Adipocyte (in vitro differentiated cells): ENCODE measurements around the gene KCTD1.

Experiments
- DNase-seq: peaks from one replicate; pipeline ENCODE4 v3.0.0-alpha.2; 2015; ENCODE audit warnings: low read depth
- H3K27me3 ChIP-seq: replicated peaks from 2 replicates; pipeline ENCODE4 v1.7.0; 2013; ENCODE audit warnings: mild to moderate bottlenecking, low read length, moderate library complexity; ENCODE audit not compliant: control insufficient read depth, insufficient read depth
- H3K36me3 ChIP-seq: 2 replicates; pipeline ENCODE4 v1.7.0; 2013; ENCODE audit warnings: low read length, mild to moderate bottlenecking, moderate library complexity; ENCODE audit not compliant: control insufficient read depth, insufficient read depth, severe bottlenecking
- H3K4me1 ChIP-seq: 2 replicates; pipeline ENCODE4 v1.7.0; 2013; ENCODE audit warnings: mild to moderate bottlenecking, low read length, moderate library complexity; ENCODE audit not compliant: control insufficient read depth, insufficient read depth
- H3K4me3 ChIP-seq: 2 replicates; pipeline ENCODE4 v1.7.0; 2013; ENCODE audit warnings: mild to moderate bottlenecking, low read length, moderate library complexity
- H3K9ac ChIP-seq: 2 replicates; pipeline ENCODE4 v1.7.0; 2013; ENCODE audit warnings: mild to moderate bottlenecking, low read length, moderate library complexity
- H3K9me3 ChIP-seq: 2 replicates; pipeline ENCODE4 v1.7.0; 2013; ENCODE audit warnings: mild to moderate bottlenecking, low read length, moderate library complexity; ENCODE audit not compliant: control insufficient read depth

The KCTD1 gene

DNA sequence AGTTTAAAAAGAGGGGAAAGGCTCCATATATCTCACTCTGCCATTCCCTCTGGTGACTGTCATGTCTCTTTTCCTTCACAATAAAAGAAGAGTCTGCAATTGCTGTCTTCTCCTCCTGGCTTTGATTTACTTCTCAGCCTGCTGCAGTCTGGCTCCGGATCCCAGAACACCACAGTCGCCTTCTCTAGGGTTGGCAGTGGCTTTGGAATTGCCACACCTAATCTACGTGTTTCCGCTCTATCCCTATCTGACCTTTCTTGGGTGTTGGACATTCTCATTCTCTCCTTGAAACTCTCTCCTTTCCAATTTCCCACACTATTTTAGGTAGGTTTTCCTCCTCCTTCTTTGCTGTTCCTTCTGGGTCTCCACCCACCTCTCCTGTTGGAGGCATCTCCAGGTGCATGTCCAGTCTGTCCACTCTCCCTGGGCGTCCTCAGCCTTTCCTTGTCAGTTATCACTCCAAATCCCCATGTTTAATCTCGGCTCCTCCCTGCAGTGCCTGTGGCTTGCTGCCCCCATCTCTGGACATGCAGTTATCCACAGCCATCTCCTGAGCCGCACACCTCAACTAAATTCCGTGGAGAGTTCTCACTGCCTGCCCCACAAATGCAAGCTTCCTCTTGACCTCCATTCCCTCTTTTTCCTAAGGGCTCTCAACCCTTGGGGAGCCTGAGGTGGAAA, 112.8 kb downstream of the KCTD1 start:
- Histone ChIP-seq H3K4me1 (peaks cover 17% of the 10 kb centered on the region), H3K27me3 (no peaks in the 10 kb centered on the region), H3K4me3 (peak overlapping the region; percentile 47), H3K9ac (no peak overlapping the region), H3K9me3 (no peaks in the 10 kb centered on the region), H3K36me3 (no peaks in the 10 kb centered on the region)
- DNase-seq, result no peak

DNA sequence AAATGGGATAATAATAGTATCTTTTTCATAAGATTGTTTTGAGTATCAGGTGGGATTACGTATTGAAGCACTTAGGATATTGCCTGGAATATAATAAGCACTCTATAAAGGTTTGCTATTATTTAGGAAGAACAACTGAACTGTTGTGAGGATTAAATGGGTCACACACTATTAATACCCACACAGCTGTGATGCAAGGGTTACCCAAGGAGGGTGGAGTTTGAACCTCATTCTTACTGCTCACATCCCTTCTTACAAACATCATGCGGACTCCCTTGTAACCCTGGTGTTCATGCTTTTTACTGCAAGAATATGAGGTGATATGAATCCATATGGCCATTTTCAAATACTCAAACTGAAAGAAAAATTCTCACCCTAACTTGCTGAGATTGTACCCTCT, 113.5 kb downstream of the KCTD1 start:
- Histone ChIP-seq H3K27me3 (no peaks in the 10 kb centered on the region), H3K36me3 (no peaks in the 10 kb centered on the region), H3K9me3 (no peaks in the 10 kb centered on the region), H3K9ac (no peak overlapping the region), H3K4me3 (no peak overlapping the region), H3K4me1 (peaks cover 18% of the 10 kb centered on the region)
- no peak for DNase-seq

DNA sequence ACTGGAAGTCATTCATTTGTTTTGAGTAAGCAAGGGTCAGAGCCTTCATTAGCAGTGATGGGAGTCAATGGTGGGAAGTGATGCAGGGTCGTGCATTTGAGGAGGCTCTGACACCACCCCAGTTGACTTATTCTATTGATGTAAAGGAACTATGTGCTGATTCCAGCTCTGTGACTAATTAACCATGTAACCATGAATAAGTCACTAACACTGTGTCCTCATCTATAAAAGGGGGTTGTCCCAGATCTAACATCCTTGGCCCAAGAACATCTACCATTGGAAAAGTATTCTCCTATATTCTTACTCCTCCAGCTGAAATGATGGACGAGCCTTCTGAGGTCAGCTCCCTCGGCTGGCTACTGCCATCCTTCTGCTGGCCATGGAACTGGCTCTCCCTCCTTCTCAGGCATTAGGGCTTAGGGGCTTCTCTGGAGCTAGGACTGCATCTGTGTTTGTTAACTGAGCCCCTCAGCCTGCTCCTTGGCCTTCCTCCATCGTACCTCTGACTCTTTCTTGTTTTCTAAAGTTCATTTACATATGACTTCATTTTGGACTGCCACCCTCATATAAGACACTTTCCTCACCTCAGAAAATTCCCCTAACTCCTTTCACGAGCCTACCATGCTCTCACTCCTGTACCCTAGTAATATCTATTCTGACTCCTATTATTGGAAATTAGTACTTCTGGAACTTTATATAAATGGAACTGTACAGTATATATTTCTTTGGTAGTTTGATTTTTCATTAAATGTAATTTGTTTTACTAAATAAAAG, 115.5 kb downstream of the KCTD1 start:
- Histone ChIP-seq H3K9me3 (no peaks in the 10 kb centered on the region), H3K4me3 (no peak overlapping the region), H3K4me1 (peaks cover 25% of the 10 kb centered on the region), H3K27me3 (no peaks in the 10 kb centered on the region), H3K36me3 (no peaks in the 10 kb centered on the region), H3K9ac (no peak overlapping the region)
- DNase-seq, result no peak

DNA sequence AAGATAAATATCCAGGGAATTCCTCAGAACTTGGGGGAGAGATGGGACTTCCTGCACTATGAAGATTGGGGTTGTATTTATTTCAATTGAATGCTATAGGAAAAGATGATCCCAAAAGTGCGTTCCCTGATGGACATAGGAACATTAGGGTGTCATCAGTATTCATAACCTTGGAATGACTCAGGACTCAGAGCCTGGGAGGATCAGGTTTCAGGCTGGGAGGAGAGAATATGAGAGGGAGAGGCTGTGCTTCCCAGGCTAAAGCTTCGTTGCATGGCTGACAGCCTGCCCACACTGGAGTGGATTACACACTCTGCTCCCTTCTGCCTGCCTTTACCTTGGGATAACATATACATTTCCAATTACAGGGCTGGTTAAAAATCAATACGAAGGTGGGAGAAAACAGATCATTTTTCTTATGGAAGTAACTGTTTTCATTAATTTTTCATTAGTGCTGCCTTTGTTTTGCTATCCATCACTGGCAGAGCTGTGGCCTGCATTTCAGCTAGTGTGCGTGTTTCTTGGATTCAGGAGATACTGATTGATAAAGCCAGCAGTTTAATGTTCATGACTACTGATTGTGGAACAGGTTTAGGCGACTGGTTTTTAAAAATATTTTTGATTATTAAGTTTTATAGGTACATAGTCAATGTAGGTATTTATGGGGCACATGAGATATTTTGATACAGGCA, 118.7 kb downstream of the KCTD1 start:
- Histone ChIP-seq H3K9me3 (no peaks in the 10 kb centered on the region), H3K4me1 (peaks cover 8% of the 10 kb centered on the region), H3K36me3 (no peaks in the 10 kb centered on the region), H3K9ac (no peak overlapping the region), H3K4me3 (no peak overlapping the region), H3K27me3 (no peaks in the 10 kb centered on the region)
- peak; percentile 91 for DNase-seq

DNA sequence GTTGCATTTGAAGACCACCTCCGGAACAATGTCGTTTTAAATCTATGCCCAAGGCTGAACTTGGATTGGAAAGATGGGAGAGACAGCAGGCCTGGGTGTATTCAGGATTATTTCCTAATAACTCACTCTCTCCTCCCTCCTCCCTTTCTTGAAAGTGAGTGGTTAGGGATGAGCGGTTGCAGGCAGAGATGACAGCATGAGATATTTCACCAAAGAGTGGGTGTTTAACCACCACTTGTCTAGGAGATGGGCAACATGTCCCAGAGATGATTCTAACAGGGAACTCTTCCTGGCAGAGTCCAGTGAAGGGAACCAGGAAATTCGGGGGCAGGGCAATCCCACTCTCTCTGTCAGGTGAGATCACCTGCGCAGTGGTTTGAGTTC, 123.2 kb downstream of the KCTD1 start:
- Histone ChIP-seq H3K4me3 (no peak overlapping the region), H3K9me3 (no peaks in the 10 kb centered on the region), H3K9ac (no peak overlapping the region), H3K4me1 (peaks cover 9% of the 10 kb centered on the region), H3K27me3 (peaks cover 5% of the 10 kb centered on the region), H3K36me3 (no peaks in the 10 kb centered on the region)
- DNase-seq, result no peak

DNA sequence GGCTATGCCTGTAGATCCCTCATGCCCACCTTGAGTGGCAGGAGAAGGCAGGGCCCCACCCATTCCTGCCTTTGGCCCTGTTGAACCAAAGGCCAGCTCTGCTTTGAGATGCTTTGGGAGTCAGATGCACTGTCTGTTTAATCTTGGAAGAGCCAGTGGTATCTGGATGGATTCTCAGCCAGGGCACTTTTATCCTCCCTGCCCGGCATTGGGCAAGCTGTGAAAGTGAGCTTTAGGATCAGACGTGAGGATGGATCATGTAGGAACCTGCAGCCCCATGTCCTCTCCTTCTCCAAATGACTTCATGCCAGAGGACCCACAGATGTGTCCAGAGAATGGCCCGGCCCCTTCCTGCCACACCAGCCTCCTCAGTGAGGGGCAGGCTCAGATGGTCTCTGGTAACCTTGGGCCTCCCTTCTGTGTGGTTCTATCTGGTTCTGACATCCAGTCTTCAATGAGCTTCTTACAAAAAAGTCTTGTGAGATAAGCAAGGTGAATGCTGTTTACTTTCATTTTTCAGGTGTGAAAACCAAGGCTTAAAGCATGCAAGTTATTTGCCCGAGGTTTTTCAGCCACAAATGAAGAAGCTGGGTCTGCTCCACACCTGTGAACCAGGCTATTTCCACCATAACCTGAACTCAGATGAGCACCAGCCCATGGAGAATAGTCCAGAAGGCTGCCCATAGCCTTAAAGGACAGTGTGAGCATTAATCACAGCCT, 123.8 kb downstream of the KCTD1 start:
- peaks cover 10% of the 10 kb centered on the region for H3K4me1 ChIP-seq
- peaks cover 5% of the 10 kb centered on the region for H3K27me3 ChIP-seq
- H3K9me3 ChIP-seq, result no peaks in the 10 kb centered on the region
- H3K9ac ChIP-seq, result no peak overlapping the region
- H3K4me3 ChIP-seq, result no peak overlapping the region
- DNase-seq, result no peak
- no peaks in the 10 kb centered on the region for H3K36me3 ChIP-seq

DNA sequence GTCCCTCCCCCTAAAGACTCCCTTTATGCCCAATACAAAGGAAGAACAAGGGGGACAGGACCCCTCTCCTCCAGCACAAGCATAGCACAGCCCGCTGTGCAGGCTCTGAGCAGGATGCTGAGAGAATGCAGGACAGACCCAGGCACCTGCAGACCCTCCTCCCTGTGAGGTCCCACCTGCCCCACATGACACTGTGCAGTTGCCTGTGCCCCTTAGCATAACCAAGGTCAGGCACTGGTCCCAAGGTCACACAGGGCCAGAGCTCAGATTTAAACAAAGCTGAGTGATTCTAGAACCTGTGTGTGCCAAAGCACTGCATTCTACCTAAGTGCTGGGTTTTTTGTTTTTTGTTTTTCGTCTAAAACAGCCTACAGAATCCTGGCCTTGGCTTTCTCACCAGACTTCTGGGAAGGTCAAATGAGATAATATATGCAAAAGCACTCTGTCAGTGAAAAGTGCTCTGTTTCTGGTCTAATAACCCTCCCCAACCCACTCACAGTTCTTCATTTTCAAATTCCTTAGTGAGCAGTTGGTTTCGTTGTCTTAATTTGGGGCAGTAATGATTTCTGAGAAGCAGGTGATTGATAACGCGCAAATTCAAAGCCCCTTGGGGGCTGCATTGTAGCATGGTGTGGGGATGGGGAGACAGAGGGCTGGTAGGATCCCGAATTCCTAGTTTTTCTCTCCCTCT, 125.7 kb downstream of the KCTD1 start:
- no peak for DNase-seq
- peaks cover 6% of the 10 kb centered on the region for H3K4me1 ChIP-seq
- no peaks in the 10 kb centered on the region for H3K36me3 ChIP-seq
- no peak overlapping the region for H3K9ac ChIP-seq
- H3K27me3 ChIP-seq, result peaks cover 5% of the 10 kb centered on the region
- no peak overlapping the region for H3K4me3 ChIP-seq
- no peaks in the 10 kb centered on the region for H3K9me3 ChIP-seq

DNA sequence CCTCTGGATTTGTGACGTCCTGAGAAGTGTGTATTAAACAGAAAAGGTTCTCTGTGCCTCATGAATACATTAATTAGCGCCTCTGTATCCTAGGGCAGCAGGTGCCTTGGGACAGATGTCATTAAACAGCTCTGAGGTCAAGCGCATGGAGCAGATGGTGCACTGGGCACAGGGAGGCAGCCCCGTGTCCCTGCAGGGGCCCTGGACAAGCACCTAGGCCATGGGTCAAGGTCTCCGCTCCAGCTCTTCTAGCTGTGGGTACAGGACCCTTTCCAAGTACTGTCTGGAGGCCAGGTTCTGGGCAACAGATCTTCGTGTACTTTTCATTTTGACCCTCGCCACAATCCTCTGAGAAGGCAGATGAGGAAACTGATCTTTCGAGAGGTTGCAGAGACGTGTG, 126.4 kb downstream of the KCTD1 start:
- no peak for DNase-seq
- Histone ChIP-seq H3K9ac (no peak overlapping the region), H3K36me3 (no peaks in the 10 kb centered on the region), H3K9me3 (no peaks in the 10 kb centered on the region), H3K4me3 (no peak overlapping the region), H3K27me3 (peaks cover 5% of the 10 kb centered on the region), H3K4me1 (peaks cover 6% of the 10 kb centered on the region)

DNA sequence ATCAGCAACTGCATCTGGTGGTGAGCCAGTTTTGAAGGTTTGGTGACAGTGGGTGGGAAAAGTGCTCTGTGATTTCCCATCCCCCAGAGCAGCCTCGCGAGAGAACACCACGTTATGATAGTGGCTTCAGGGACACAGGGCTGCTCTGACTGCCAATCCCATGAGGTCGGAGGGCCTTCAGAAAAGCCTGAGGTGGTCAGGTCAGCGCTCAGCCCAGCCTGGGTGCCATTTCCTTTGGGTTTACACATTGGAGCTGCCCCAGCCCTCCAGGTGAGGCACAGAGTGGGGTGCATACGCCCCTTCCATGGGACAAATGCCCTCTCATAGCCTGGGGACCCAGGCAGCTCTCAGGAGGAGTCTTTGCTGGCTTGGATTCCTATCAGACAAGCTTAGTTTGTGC, 126.8 kb downstream of the KCTD1 start:
- no peak for DNase-seq
- Histone ChIP-seq H3K4me3 (no peak overlapping the region), H3K27me3 (peaks cover 5% of the 10 kb centered on the region)

DNA sequence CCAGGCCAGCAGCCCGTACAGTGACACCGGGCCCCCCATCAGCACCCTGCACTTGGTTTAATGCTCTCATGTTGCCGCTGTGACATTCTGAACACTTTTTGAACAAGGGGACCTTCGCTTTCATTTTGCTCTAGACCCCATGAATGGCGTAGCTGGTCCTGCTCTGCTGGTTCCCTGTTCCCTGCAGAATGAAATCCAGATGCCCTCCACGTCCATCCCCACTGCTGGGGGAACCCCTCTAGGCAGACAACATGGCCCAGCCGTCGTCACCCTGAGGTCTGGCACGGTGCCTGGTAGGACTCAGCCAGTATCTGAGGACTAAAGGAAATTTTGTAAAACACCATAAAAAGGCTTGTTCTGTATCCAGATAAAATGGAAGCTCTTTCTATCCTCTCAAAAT, 128.6 kb downstream of the KCTD1 start:
- H3K9me3 ChIP-seq, result no peaks in the 10 kb centered on the region
- H3K9ac ChIP-seq, result no peak overlapping the region
- no peak for DNase-seq
- H3K36me3 ChIP-seq, result no peaks in the 10 kb centered on the region
- peaks cover 15% of the 10 kb centered on the region for H3K4me1 ChIP-seq
- peaks cover 5% of the 10 kb centered on the region for H3K27me3 ChIP-seq
- no peak overlapping the region for H3K4me3 ChIP-seq

More for the DNA sequence above, 126.8 kb downstream of the KCTD1 start:
- Histone ChIP-seq H3K9ac (no peak overlapping the region), H3K36me3 (no peaks in the 10 kb centered on the region), H3K9me3 (no peaks in the 10 kb centered on the region), H3K4me1 (peaks cover 6% of the 10 kb centered on the region)
